ENCODE measurements around the gene SMAP1.
"Not testable (repeated sequence)": the region's sequence is repeated elsewhere in the genome, so short reads cannot be mapped to it uniquely, and the experiment has no call there.

The SMAP1 gene

DNA sequence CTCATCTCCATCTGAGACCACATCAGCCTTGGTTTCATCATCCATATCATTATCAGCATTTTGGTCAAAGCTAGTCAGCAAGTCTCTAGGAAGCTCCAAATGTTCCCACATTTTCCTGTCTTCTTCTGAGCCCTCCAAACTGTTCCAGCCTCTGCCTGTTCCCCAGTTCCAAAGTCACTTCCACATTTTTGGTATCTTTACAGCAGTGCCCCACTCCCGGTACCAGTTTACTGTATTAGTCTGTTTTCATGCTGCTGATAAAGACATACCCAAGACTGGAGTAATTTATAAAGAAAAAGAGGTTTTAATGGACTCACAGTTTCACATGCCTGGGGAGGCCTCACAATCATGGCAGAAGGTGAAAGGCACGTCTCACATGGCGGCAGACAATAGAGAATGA is 74.8 kb downstream of the SMAP1 start:
- DNase-seq: not testable (repeated sequence)

DNA sequence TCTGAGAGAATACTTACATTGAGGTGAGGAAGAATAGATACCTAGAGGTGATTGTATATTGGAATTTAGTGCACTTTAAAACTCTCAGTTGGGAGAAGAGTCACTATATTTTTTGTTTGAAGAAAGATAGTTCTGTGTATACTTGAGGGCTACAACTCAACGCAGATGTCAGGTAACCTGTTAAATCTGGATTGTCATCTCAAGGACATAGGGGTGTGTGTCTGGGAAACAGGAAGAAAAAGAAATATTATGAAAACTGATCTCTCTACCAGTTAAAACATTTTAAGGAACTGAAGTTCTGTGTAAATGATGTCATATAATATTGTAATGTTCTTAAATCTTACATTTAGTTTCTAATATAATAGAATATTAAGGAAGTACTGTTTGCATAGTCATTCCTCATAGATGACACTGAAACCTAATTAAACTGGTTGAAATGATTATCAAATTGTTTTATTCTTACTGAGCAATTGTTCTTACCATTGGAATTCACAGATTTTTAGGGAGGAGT is 86.2 kb downstream of the SMAP1 start:
- no peak for DNase-seq

GRCh38 chr6:70758883-70759282 is 91.2 kb downstream of the SMAP1 start:
- DNase-seq: no peak

GRCh38 chr6:70763754-70764510 is 96.2 kb downstream of the SMAP1 start:
- no peak for DNase-seq

GRCh38 chr6:70764706-70765105 is 97.0 kb downstream of the SMAP1 start:
- no peak for DNase-seq

DNA sequence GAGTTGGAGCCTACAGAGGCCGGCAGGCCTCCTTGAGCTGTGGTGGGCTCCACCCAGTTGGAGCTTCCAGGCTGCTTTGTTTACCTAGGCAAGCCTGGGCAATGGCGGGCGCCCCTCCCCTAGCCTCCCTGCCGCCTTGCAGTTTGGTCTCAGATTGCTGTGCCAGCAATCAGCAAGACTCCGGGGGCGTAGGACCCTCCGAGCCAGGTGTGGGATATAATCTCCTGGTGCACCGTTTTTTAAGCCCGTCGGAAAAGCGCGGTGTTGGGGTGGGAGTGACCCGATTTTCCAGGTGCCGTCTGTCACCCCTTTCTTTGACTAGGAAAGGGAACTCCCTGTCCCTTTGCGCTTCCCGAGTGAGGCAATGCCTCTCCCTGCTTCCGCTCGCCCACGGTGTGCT is 103.7 kb downstream of the SMAP1 start:
- DNase-seq: not testable (repeated sequence)

DNA sequence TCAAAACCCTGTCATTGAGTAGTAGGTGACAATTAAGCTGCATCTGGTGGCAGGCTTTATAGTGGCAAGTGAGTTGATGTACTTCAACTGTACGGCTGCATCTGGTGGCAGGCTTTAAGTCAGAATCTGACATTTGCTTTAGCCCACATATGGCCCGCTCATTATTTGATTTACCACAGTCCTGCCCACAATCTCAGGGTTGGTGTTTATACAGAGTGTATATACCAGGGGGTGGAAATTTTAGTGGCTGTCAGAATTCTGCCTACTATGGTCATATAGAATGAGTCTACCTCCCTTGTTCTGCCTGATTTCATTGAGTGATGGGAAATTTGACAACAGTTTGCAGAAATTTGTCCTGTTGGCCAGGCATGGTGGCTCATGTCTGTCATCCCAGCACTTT is 112.3 kb downstream of the SMAP1 start:
- DNase-seq: no peak

GRCh38 chr6:70790483-70791224 is 123.0 kb downstream of the SMAP1 start:
- no peak for DNase-seq

DNA sequence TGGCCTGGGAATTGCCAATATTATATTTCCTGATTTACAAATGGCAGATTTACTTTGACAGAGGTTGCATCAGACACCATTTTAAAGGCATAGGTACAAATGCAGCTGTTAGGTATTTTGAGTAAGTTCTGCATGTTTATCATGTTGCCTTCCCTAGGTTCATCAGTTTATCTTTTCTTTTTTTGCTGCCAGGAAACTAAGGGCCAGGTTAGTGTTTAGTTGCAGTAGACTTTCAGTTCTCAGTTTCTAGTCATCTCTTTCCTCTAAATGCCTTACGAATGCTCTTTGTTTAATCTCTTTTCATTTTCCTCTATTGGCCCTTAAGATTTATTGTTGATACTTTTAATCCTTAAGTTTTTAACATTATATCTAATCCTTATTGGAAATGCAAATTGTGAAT is 129.9 kb downstream of the SMAP1 start:
- DNase-seq: no peak

GRCh38 chr6:70806086-70806485 is 138.4 kb downstream of the SMAP1 start:
- DNase-seq: no peak

GRCh38 chr6:70811788-70812187 is 144.1 kb downstream of the SMAP1 start:
- no peak for DNase-seq

DNA sequence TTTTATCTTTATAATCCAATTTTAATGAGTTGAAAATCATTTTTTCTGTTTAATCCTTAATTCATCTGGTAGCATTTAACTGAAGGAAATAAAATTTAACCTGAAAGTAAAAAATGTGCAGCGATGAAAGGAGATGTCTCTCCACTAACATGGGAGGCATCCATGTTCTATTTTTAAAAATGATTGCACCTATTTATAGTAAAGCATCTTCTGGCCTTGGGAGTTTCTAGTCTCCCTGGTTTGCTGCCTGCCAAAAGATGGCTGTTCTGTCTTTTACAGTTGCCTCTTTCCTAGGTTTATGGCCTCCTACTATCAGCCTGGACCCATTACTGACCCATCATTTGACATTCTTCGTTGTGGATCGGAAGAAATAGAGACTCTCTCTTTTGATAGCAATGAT is 146.2 kb downstream of the SMAP1 start:
- no peak for DNase-seq

DNA sequence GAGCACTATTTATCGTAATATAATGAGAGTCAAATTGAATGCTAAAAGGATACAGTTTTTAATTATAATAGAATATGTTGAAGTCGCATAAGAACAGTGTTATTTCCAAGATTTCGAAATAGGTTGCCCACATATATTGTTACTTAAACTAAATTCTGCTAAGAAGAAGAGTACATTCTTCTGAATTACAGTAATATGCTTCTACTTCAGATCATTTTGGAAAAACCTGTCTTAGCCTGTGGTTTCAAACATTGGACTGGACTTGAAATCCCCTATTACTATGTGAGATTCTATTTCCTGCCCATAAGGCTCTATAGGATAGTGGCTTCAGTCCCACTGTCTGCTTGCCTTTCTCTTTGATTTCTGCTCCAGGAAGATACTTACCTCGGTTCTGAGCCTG is 152.0 kb downstream of the SMAP1 start:
- DNase-seq: no peak

- no peak for DNase-seq
Measured at GRCh38 chr6:70820778-70821177, 153.1 kb downstream of the SMAP1 start.

DNA sequence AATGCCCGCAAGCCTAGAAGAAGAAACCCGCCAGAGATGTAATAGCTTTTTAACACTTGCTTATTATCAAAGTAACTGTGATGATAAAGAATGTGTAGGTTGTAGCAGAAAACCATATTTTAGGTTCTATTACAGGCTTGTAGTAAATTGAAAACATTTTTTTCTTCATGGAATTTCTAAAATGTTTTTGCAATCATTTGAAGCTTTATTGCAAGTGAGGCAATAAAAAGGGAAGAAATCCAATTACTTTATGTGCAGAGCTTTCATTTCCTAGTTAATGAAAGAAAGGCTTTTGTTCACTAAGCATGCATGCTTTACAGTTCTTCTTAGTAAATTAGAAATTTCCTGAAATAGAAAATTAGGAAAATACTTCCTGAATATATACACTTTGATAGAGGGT is 154.1 kb downstream of the SMAP1 start:
- no peak for DNase-seq

DNA sequence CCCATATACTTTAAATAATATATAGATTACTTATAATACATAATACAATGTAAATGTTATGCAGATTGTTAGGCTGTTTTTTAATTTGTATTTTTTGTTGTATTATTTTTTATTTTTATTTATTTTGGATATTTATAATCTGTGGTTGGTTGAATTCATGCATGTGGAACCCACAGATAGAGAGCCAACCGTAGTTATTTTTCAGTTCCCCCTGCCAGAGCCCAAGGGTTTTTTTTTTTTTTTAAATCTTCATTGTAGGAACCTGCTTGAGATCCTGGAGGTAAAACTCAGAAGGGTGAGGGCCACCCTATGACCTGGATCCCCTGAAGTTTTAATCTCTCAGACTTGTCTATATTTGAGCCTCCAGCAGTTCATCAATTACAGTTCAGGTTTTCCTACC is 156.0 kb downstream of the SMAP1 start:
- DNase-seq: no peak

DNA sequence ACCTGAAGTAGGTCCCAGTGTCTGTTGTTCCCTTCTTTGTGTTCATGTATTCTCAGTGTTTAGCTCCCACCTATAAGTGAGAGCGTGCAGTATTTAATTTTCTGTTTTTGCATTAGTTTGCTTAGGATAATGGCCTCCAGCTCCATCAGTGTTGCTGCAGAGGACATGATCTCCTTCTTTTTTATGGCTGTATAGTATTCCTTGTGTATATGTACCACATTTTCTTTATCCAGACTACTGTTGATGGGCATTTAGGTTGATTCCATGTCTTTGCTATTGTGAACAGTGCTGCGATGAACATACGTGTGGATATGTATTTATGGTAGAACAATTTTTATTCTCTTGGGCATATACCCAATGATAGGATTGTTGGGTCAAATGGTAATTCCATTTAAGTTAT is 163.7 kb downstream of the SMAP1 start:
- DNase-seq: no peak

DNA sequence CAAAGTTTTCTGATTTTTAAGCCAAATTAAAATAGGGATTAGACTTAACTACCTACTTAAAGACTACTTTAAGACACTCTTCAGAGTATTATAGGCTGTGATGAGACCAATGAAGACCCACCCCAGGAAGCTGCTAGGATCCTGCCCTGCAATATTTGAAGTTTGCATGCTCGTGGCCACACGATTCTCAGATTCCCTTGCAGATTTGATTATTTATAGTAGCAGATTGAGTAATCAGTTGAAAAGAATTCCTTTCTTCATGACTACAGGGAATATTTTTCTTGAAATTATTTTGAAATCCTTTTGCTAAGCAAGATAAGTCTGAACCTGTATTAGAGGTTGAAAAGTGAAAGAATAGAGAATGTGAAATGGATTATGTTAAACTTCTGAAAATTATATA is 166.8 kb downstream of the SMAP1 start:
- DNase-seq: no peak

DNA sequence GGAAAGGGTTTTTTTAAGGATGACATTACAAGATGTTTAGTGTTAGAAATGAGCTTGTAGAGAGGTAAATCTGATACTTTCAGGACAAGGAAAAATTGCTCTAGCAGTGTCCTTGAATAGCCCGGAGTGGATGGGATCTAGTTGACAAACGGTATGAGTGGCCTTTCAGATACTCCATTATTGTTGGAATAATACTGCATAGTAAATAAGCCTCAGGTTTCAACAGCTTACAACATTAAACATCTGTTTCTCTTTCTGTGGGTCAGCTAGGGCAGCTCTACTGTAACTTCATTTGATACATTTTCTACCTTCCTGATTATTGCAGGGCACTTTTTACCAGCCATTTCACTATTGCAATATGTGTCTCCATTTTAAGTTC is 171.2 kb downstream of the SMAP1 start:
- DNase-seq: no peak

- no peak for DNase-seq
Measured at GRCh38 chr6:70839286-70840266, 171.9 kb downstream of the SMAP1 start.

DNA sequence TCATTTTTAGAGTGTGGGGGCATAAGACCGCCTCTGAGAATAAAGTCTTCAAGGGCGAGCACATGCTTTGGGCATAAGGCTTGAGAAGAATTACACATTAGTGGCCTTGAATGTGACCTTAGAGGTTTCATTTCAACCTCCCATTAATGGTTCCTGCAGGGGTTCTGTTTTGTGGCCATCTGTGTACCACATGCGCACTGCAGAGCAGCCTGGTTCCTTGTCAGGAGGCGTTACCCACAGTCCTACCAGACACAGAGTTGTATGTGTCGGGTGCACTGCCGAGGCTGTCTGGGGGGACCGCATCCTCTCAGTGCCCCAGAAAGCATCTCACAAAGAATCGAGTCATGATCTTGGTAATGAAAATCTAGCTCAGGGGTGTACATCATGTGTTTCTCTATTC is 173.4 kb downstream of the SMAP1 start:
- DNase-seq: no peak

- no peak for DNase-seq
Measured at GRCh38 chr6:70842541-70842940, 174.9 kb downstream of the SMAP1 start.

GRCh38 chr6:70843328-70843918 is 175.7 kb downstream of the SMAP1 start:
- DNase-seq: no peak

Measured in SIG-M5 (cell line).